Measurements from ENCODE around the gene HSD17B10. TPM values are rescaled to one million over a fixed set of nuclear protein-coding genes. Genes with fewer than 3 reads are reported as not detected.

The HSD17B10 gene
- total and polyA plus RNA-seq, 10 donors = 41.9 to 67.7 (median 48.6) TPM

DNA sequence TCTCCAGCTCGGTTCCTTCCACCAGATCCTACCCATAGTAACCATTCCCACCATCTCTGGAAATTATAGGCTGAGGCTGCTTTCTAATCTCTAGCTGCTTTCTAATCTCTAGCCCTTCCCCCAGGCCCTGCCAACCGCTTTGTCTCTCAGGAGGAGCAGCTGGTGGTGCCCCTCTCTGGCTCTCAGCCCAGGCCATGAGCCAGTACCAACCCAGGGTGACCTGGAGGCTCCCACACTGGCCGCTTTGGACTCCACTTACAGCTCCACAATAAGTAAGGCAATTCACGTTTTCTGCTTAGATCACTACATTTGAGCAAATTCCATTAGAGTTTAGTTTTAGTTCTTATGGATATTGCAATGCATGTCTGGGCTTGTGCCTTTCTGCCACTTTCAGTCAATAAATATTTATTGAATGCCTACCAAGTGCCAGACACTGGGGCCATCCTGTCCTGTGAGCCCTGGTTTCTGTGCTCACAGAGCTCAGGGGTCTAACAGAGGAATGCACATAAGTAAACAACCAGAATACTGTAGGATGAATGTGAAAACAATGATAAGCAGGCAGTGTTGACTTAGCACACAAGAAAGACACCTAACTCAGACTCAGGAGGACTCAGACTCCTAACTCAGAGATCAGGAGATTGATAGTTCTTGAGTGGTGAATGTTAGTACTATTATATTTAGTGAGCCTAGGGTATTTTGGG, 50.6 kb downstream of the HSD17B10 start:
- H3K4me3 ChIP-seq = no peak overlapping the region
- intact Hi-C loops (cut with DNase I; ENCODE audit: low total_unique reads) = no loop called here

More for the DNA sequence above, 50.6 kb downstream of the HSD17B10 start:
- H3K36me3 ChIP-seq = peaks cover 4 to 100% (median 64%) of the 10 kb centered on the region in 6 donors
- no peaks in the 10 kb centered on the region for H3K9me3 ChIP-seq
- 92 to 97% (median 93%) methylated on average over 3 to 4 of the region's 4 CpGs for whole genome bisulfite sequencing, 5 donors
- no peaks in the 10 kb centered on the region for H3K27me3 ChIP-seq (replicated peaks in 1 of 7)
- TF ChIP-seq, protein P1, sequence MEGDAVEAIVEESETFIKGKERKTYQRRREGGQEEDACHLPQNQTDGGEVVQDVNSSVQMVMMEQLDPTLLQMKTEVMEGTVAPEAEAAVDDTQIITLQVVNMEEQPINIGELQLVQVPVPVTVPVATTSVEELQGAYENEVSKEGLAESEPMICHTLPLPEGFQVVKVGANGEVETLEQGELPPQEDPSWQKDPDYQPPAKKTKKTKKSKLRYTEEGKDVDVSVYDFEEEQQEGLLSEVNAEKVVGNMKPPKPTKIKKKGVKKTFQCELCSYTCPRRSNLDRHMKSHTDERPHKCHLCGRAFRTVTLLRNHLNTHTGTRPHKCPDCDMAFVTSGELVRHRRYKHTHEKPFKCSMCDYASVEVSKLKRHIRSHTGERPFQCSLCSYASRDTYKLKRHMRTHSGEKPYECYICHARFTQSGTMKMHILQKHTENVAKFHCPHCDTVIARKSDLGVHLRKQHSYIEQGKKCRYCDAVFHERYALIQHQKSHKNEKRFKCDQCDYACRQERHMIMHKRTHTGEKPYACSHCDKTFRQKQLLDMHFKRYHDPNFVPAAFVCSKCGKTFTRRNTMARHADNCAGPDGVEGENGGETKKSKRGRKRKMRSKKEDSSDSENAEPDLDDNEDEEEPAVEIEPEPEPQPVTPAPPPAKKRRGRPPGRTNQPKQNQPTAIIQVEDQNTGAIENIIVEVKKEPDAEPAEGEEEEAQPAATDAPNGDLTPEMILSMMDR (IDR thresholded peaks at IDR 0.05 in 8 of 11, conservative IDR thresholded peaks at IDR 0.05 in 3 of 11) = no peak
- TF ChIP-seq POLR2A (IDR thresholded peaks at IDR 0.05) (no peak), POLR2AphosphoS5 (IDR thresholded peaks at IDR 0.05) (no peak)
- no peak for DNase-seq
- H3K27ac ChIP-seq = no peak overlapping the region
- H3K4me1 ChIP-seq = no peaks in the 10 kb centered on the region

Small RNAs within 50 kb of the gene (microRNA-seq; reads per million reads assigned to microRNA genes)
- 0 to 0.36 (median 0) reads per million in 3 donors for gene MIR6857

Small RNAs within 50 kb of the gene (small RNA-seq; reads per million reads assigned to genes)
- gene MIR6857 (0 to 0.38 (median 0.17) reads per million in 4 donors), gene VTRNA3-1P (0 to 0.07 (median 0) reads per million in 4 donors)

Other genes starting within 250 kb of the HSD17B10 start
- gene KDM5C, start 209.2 kb downstream of the HSD17B10 start, total RNA-seq = 100 to 1,000 TPM in 5 of 7 donors, 10 to 100 TPM in 2; 96.6 to 165 (median 140) TPM
- gene KDM5C, start 209.2 kb downstream of the HSD17B10 start, polyA plus RNA-seq = 10 to 100 TPM; 10.4 to 35.3 (median 16.9) TPM
- gene IQSEC2, start 152.8 kb downstream of the HSD17B10 start, total RNA-seq = 10 to 100 TPM in 4 of 7 donors, 1 to 10 TPM in 3; 6.8 to 15.7 (median 10.5) TPM
- 1 to 10 TPM; 5.2 to 8.0 (median 5.5) TPM for gene IQSEC2, start 152.8 kb downstream of the HSD17B10 start, polyA plus RNA-seq
- 10 to 100 TPM; 42.9 to 77.5 (median 71.7) TPM for gene SMC1A, start 11.7 kb downstream of the HSD17B10 start, total RNA-seq
- gene SMC1A, start 11.7 kb downstream of the HSD17B10 start, polyA plus RNA-seq = 1 to 10 TPM; 5.6 to 7.6 (median 7.0) TPM
- gene RIBC1, start 11.5 kb downstream of the HSD17B10 start, total RNA-seq = 1 to 10 TPM in 1 of 7 donors, under 1 TPM in 5, not detected in 1; 0.34 to 1.0 (median 0.80) TPM
- gene RIBC1, start 11.5 kb downstream of the HSD17B10 start, polyA plus RNA-seq = 1 to 10 TPM in 1 of 3 donors, under 1 TPM in 2; 0.70 to 1.4 (median 0.86) TPM

Data from spleen (tissue), 11 donors.